SIG-M5 (cell line): ENCODE results near the gene SLC9A5.

Experiments used
- DNase-seq: peaks from one replicate; lab custom pipeline; 2025; lab: John Stamatoyannopoulos, UW

Gene SLC9A5

DNA sequence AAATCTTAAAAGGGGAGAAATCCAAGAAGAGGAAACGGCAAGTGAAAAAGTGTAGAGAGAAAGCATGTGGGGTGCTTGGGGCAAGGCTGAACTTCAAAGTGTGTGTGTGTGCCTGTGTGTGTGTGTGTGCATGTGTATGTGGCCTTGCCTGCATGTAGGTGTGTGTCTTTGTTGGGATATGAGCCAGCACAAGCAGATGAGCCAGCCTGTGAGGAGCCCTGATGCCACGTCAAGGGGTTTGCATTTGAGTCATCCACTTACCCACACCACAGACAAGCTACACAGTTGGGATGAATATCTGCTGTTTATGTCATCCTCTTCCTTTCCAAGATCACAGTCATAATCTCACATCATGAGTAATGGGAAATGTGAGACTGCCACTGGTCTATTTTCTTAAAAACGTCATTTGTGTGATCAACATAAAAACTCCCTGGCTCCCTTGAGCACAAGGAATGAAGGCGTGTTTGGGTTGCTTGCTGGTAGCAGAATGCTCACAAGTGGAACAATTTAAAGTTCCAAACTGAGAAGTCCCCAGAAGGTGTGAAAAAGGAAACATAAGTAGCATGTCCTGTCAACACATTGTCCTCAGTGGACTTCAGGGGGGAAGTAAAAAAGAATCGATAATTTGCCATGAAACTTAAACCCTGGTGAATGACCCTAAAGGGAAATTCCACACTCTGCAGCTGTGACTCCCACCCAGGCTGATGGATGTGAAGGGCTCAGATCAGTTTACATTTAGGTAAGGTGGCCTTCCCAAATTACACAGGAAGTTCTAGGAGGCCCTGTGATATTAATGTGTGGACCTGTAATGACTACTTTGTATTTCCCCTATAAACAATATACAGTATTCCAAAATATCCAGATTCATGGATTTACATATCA is 63.1 kb downstream of the SLC9A5 start:
- no peak for DNase-seq

GRCh38 chr16:67312719-67313118 is 63.9 kb downstream of the SLC9A5 start:
- DNase-seq: no peak

DNA sequence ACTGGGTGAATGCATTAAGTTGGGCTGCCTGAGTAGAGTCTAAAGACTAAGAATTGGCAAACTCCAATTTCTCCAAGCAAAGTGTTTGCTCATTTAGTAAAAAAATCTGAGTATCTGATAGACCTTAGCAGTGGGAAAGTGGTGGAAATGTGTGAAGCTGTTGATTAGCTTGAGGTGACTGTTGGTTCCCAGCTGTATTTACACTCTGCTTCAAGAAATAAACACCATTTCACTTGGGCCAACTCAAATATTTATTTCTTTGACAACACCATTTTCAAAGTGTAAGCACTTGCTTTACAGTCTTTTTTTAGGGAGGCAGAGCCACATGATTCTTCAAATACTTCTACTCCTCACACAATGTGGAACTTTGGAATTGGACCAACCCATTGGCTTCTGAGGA is 69.1 kb downstream of the SLC9A5 start:
- no peak for DNase-seq
